HG03432 (cell line): Measurements from ENCODE around the gene E2F1.
"Not testable (repeated sequence)": the region's sequence is repeated elsewhere in the genome, so short reads cannot be mapped to it uniquely, and the experiment has no call there.

ENCODE experiments used
- ATAC-seq: cut with Tn5 transposase; IDR thresholded peaks from one replicate; pipeline ENCODE4 v1.9.1; 2021; ENCODE audit warnings: mild to moderate bottlenecking, moderate library complexity; ENCODE audit not compliant: unreplicated experiment

The E2F1 gene

DNA sequence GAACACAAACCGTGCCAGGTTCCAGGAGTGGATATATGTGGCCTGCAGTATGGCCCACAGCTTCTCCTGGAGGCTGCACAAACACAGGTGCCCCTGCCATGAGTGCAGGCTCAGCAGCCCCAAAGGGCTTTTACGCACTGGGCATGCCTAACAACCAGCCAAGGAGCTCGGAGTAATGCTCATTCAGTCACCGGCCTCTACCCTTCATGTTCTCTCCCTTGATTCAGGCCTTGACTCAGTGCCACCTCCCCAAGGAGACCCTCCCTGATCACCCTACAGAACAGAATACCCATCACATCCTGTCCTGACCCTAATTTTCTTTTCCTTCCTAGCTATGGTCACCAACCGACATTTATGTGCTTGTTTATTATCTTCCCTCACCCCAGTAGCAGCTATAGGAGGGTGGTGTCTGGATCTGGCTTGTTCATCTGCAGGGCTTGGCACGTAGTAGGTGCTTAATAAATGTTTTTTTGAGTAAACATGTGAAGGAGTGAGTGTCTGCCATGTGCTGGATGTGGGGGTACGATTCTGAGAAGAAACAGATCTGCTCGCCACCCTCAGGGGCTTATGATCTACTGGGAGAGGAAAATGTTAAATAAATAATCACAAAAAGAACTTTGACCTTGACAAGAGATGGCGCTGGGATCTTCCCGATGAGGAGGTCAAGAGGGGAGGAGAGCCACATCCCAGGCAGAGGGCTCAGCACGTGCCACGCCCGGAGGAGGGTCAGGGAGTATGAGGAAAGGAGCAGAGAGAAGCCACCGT lies 24.7 kb upstream of the E2F1 start:
- ATAC-seq, result no peak

DNA sequence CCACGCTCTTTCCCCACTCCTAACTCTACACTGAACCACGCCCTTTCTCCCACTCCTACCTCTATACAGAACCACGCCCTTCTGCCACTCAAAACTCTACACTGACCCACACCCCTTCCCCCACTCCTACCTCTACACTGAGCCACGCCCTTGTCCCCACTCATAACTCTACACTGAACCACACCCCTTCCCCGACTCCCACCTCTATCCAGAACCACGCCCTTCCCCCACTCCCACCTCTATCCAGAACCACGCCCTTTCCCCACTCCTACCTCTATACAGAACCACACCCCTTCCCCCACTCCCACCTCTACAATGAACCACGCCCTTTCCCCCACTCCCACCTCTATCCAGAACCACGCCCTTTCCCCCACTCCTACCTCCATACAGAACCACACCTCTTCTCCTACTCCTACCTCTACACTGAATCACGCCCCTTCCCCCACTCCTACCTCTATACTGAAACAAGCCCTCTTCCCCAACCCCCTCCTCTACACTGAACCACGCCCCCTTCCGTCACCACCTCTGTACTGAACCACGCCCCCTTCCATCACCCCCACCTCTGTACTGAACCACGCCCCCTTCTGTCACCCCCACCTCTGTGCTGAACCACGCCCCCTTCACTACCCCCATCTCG lies 23.8 kb upstream of the E2F1 start:
- no peak for ATAC-seq

DNA sequence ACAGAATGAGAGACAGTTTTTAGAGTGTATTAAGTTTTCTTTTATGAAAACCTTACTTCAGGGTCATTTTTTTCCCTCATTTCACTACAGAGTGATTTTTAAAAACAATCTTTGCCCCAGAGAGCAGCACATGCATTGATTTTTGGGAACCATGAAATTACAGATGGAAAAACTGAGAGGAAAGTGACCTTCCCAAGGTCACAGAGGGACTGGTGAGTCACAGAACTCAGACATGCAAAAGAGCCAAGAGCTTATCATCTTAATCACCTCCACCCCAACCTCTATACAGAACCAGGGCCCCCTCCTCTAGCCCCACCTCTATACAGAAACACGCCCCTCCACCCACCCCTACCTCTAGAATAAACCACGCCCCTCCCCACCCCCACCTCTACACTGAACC lies 23.2 kb upstream of the E2F1 start:
- ATAC-seq, result no peak

DNA sequence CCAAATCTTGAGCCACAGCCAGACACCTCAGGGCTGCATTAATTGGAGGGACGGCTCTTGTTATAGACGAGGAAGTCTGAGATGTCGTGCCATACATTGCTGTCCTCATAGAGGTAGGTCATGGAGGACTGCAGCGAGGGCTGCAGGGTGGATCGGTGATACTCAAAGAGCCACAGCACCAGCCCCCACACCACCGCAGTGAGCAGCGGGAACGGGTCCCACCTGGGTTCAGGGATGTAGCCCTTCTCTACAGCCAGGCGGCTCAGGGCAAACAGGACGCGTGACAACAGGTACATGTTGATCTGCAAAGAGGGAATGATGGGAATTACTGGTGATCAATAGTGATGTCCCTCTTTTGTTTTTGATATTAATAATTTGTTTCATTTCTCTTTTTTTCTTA lies 21.5 kb upstream of the E2F1 start:
- no peak for ATAC-seq

DNA sequence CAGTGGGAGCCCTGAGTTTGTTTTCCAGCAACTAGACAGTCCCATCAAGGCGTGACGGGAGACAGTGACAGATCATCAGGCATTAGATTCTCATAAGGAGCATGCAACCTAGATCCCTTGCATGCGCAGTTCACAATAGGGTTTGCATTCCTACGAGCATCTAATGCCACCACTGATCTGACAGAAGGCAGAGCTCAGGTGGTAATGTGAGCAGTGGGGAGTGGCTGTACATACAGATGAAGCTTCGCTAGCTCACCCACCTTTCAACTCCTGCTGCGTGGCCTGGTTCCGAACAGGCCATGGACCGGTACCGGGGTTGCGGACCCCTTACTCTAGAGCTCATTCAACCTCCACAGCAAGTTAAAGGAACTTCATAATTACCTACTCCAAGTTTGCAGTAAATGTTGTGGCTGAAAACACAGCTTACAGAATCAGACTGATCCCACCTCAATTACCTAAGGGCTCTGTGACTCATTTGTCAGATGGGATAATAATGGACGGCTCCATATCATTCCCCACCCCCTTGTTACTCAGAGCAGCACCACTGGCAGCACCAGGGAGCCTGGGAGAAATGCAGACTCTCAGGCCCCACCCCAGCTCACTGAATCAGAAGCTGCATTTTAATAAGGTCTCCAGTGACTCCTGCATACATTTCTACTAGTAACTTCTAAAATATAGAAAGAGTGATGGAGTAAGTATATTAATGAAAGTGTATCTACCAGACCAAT lies 18.2 kb upstream of the E2F1 start:
- no peak for ATAC-seq

DNA sequence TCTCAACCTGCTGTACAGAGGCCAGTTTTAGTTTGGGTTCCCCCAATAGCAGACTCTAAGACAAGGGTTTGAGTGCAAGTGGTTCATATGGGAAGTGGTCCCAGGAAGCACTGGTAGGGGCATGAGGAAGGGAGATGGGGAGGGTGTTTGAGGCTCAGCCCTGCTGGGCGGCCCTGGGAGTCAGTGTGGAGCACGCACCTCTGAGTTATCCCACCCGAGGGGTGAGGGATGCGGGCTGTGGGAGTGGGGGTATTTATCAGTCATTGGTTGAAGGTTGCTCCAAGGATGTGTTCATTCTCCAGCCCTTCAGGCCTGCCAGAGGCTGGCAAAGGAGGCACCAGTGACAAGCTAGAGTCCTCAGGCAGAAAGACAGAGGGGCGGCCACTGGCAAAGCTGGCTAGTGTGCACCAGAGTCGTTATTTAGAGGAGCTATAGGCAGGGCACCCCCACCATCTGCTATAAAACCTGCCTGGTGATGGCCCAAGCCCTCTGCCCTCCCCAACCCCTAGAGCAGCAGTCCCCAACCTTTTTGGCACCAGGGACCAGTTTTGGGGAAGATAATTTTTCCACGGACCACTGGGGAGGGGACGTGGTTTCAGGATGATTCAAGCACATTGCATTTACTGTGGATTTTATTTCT lies 17.4 kb upstream of the E2F1 start:
- ATAC-seq, result no peak

DNA sequence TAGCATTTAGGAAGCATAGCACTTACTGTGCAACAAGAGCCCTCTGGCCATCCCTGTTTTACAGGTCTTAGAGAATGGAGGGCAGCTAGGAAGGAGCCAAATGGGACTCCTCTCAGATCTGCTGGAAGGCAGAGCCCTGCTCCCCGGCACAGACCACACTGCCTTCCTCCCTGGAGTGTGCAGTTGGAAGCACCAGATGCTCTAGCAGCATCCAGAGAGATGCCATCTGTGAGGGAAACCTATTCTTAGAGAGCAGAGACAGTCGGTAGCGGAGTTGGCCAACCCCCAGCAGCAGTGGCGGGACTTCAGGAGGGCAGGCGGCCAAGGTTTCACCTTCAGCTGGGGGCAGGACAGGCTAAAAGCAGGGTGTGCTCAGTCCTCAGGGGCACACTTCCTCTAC lies 16.7 kb upstream of the E2F1 start:
- no peak for ATAC-seq

DNA sequence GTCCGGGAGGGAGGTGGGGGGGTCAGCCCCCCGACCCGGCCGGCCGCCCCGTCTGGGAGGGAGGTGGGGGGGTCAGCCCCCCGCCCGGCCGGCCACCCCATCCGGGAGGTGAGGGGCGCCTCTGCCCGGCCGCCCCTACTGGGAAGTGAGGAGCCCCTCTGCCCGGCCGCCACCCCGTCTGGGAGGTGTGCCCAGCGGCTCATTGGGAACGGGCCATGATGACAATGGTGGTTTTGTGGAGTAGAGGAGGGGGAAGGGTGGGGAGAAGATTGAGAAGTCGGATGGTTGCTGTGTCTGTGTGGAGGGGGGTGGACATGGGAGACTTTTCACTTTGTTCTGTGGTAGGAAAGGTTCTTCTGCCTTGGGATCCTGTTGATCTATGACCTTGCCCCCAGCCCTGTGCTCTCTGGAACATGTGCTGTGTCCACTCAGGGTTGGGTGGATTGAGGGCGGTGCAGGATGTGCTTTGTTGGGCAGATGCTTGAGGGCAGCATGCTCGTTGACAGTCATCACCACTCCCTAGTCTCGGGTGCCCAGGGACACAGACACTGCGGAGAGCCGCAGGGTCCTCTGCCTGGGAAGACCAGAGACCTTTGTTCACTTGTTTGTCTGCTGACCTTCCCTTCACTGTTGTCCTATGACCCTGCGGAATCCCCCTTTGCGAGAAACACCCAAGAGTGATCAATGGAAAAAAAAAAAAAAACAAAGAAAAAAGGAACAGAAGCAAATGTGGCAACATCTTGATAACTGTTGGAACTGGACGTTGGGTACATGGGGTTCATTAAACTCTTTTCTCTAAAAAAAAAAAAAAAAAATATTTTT lies 15.7 kb upstream of the E2F1 start:
- no peak for ATAC-seq

DNA sequence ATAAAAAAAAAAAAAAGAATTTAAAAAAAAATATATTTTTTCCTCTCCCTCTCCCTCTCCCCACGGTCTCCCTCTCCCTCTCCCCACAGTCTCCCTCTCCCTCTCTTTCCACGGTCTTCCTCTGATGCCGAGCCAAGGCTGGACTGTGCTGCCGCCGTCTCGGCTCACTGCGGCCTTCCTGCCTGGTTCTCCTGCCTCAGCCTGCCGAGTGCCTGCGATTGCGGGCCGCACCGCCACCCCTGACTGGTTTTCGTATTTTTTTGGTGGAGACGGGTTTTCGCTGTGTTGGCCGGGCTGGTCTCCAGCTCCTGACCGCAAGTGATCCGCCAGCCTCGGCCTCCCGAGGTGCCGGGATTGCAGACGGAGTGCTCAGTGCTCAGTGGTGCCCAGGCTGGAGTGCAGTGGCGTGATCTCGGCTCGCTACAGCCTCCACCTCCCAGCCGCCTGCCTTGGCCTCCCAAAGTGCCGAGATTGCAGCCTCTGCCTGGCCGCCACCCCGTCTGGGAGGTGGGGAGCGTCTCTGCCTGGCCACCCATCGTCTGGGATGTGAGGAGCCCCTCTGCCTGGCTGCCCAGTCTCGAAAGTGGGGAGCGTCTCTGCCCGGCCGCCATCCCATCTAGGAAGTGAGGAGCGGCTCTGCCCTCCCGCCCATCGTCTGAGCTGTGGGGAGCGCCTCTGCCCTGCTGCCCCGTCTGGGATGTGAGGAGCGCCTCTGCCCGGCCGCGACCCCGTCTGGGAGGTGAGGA lies 14.7 kb upstream of the E2F1 start:
- not testable (repeated sequence) for ATAC-seq

DNA sequence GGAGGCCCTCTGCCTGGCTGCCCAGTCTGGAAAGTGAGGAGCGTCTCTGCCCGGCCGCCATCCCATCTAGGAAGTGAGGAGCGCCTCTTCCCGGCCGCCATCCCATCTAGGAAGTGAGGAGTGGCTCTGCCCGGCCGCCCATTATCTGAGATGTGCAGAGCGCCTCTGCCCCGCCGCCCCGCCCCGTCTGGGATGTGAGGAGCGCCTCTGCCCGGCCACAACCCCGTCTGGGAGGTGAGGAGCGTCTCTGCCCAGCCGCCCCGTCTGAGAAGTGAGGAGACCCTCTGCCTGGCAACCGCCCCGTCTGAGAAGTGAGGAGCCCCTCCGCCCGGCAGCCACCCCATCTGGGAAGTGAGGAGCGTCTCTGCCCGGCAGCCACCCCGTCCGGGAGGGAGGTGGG lies 12.8 kb upstream of the E2F1 start:
- not testable (repeated sequence) for ATAC-seq

DNA sequence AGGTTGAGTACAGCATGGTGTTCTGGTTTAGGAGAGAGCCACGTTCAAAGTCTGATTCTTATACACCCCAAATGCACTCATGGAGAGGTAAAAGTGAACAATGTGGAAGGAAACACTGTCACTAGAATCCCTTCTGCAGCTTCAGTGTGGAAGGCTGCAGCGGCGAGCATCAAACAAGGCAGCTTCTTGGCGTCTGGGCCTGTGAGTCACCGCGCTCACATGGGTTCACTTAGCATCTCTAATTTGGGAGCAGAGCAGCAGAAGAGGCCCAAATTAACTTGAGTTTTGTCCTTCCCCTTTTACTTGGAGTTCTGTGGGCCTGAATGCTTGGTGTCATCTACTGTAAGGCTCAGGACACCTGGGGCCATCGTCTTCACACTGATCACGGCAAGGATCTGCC lies 10.9 kb upstream of the E2F1 start:
- no peak for ATAC-seq

DNA sequence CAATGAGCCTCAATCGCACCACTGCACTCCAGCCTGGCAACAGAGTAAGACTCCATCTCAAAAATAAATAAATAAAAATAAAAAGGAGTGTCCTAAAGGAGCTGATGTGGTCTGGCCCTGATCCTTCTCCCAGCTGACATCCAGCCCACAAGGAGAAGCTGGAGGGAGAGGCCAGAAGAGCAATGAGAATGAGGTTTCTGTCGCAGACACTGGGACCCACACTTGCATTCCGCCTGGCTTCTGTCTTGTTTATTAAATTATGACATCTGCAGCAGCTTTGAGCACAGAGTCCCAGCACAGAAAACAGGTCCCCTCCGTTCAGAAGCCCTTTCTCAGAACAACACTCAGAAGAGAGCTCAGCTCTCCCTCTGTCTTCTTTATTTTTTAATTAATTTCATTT lies 10.3 kb upstream of the E2F1 start:
- no peak for ATAC-seq

DNA sequence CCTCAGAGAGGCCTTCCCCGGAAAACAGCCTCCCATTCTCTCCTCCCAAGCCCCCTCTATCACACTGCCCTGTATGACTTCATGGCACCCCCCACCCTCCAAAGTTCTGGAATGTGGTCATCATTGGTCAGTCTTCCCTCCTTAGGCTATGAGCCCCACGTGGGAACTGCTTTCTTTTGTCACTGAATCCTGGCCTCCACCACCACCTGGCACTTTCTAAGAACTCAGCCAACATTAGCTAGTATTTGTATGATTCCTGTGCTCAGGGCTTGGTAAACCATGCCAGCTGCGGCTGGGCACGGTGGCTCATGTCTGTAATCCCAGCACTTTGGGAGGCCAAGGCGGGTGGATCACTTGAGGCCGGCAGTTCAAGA lies 8.4 kb upstream of the E2F1 start:
- no peak for ATAC-seq

DNA sequence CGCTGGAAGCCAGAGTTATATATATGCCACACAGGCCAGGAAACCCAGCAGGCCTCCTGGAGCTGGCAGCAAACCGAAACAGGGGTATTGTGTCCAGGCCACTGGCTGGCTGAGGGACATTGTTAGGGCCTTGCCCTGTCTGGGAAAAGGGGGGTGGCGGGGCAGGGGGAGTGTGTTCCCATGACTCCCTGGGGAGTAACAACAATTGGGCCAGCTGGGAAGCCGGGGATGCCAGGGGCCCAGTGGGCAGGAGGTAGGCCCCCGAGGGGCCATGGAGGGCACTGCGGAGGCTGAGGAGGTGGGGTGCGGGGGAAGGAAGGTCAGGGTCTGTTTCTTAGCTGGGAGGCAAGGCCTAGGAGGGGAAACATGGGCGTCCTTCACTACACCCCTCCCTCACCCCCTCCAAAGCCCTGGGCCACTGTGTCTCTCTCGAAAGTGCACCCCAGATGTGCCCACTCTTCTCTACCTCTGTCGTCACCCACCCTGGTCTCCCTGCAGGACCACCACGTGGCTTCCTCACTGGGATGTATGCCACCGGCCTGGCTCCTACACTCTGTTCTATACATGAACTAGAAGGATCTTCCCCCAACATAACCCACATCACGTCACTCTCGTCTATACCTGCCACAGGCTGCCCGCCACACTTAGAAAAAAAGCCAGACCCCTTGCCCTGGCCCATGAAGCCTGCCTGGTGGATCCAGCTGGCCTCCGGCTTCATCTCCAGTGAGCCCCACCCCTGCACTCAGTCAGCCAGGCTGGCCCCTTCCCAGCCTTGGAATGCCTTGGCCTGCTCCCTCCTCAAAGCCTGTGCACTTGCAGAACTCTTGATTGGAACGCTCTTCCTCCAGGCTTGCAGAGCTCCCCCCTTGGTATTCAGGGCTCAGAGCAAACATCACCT lies 7.8 kb upstream of the E2F1 start:
- no peak for ATAC-seq

DNA sequence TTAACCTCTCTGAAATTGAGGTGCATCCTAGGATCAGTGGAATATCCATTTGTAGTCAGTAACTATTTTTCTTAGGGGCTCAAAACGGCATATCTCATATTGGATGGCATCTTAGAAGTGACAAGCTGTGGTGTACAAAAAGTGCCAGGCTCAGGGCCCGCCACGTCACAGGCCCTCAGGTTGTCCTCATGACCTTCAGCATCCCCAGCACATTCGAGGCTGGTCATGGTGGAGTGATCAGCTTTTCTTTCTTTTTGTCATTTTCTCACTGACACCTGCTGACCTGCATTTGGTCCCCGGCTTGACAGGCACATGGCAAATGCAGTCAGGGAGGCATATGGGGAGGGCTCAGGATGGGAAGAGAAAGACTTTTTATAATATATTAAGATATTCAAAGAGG lies 7.1 kb upstream of the E2F1 start:
- no peak for ATAC-seq

DNA sequence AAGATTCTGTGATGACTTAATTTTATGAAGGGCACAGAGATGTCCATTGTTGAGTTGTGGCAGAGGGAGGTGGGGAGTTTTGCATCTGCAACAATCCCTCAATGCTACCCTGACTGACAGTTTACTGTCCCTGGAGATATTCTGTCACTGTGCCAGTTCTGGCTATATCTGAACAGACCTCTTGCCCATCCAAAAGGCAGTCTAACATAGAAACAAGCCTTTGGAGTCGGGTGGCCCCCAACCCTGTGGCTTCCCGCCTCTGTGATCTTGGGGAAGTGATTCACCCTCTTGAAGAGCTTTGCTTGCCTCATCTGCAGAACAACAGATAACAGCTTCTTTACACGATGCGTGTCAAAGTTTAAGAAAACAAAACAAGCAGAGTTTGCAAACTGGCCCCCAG lies 3.8 kb upstream of the E2F1 start:
- ATAC-seq, result no peak

DNA sequence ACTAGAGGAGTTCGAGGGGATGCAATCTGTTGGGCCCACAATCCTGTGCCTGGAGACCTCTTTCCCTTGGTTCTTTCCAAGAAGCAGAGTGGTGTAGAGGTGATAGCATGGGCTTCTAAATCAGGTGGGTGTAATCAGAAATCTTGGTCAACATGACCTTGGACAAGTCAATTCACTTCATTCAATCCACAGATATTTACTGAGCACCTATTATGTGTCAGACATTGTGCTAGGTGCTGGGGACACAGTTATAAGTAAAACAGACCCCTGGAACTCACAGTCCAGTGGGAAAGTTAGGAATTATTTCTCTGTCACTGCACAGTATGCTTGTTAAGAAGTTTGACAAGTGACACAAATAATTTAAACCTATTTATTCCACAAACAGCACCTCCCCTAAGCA lies 3.3 kb upstream of the E2F1 start:
- no peak for ATAC-seq

DNA sequence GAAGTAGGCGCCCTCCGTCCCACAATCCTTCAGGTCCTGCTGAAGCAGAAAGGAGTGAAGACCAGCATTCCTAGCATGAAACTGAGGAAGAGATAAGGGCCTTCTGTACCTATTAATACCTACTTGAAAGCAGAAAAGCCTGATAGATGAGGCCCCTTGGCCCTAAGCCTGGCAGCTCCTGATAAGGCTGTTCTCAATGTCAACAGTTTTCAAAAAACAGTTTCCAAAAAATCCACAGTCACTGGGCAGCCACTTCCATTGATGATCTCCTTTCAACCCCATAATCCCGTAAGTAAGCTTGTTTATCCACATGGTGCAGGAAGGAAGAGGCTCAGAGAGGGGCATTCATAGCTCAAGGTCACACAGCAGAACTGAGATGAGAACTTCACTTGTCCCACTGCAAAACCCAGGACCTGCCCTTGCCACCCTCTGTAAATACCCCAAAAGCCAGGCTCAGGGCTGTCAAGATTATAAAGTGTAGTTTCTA lies 2.8 kb upstream of the E2F1 start:
- no peak for ATAC-seq
